Keratinocyte (primary cell): ENCODE data around the gene SP5. TPM values are rescaled to one million over a fixed set of nuclear protein-coding genes. Genes with fewer than 3 reads are reported as not detected.

Experiments
- DNase-seq: peaks from one replicate; pipeline ENCODE4 v3.0.0-alpha.2; 2011; ENCODE audit warnings: low read depth, missing footprints, low spot score
- FAIRE-seq: peaks from 2 replicates; lab custom pipeline; 2011; peaks lifted over from hg19 to GRCh38; lab: Jason Lieb, UNC
- H2AFZ ChIP-seq: 2 replicates; pipeline ENCODE4 v1.6.0; 2012; ENCODE audit warnings: low read length, control low read depth, inconsistent platforms; ENCODE audit not compliant: control insufficient read depth
- H3K27ac ChIP-seq: 2 replicates; pipeline ENCODE4 v1.5.1; 2011; ENCODE audit warnings: low read length; ENCODE audit not compliant: control insufficient read depth, insufficient read depth
- H3K27me3 ChIP-seq: 3 replicates; pipeline ENCODE4 v1.6.0; 2011; ENCODE audit warnings: low read length; ENCODE audit not compliant: control insufficient read depth, insufficient read depth; ENCODE audit errors: extremely low read depth
- H3K36me3 ChIP-seq, 2 experiments: 2 replicates in 1 of 2; 3 replicates in 1 of 2; pipeline ENCODE4 v1.5.1; 2011; ENCODE audit warnings: low read length in 2 of 2, mild to moderate bottlenecking in 1 of 2; ENCODE audit not compliant: control insufficient read depth in 2 of 2, insufficient read depth in 2 of 2; ENCODE audit errors: extremely low read depth in 1 of 2
- H3K4me1 ChIP-seq: 3 replicates; pipeline ENCODE4 v1.5.1; 2011; ENCODE audit warnings: low read length; ENCODE audit not compliant: control insufficient read depth, insufficient read depth; ENCODE audit errors: extremely low read depth
- H3K4me2 ChIP-seq: 3 replicates; pipeline ENCODE4 v1.6.0; 2011; ENCODE audit warnings: low read depth, low read length; ENCODE audit not compliant: control insufficient read depth, insufficient read depth; ENCODE audit errors: extremely low read depth
- H3K4me3 ChIP-seq, 3 experiments: fragments of 200-600 bp in 1 of 3; sonication (generic) in 1 of 3; 2 replicates in 2 of 3; 3 replicates in 1 of 3; pipeline ENCODE4 v1.5.1; 2011 to 2016; ENCODE audit warnings: low read length in 3 of 3, mild to moderate bottlenecking in 3 of 3, control low read depth in 2 of 3, inconsistent platforms in 1 of 3, low read depth in 1 of 3, mixed read lengths in 1 of 3, mixed run types in 1 of 3, moderate library complexity in 1 of 3; ENCODE audit not compliant: control insufficient read depth in 2 of 3, insufficient read depth in 2 of 3; ENCODE audit errors: extremely low read depth in 1 of 3
- H3K79me2 ChIP-seq: 2 replicates; pipeline ENCODE4 v1.6.0; 2012; ENCODE audit warnings: low read length; ENCODE audit not compliant: control insufficient read depth, insufficient read depth
- H3K9ac ChIP-seq: 3 replicates; pipeline ENCODE4 v1.6.0; 2011; ENCODE audit warnings: low read length; ENCODE audit not compliant: control insufficient read depth, insufficient read depth; ENCODE audit errors: extremely low read depth
- H3K9me1 ChIP-seq: 3 replicates; pipeline ENCODE4 v1.6.0; 2011; ENCODE audit warnings: low read length; ENCODE audit not compliant: control insufficient read depth, insufficient read depth; ENCODE audit errors: extremely low read depth
- H3K9me3 ChIP-seq: 2 replicates; pipeline ENCODE4 v1.5.1; 2012; ENCODE audit warnings: low read depth, low read length; ENCODE audit not compliant: control insufficient read depth
- H4K20me1 ChIP-seq: 3 replicates; pipeline ENCODE4 v1.6.0; 2011; ENCODE audit warnings: low read length; ENCODE audit not compliant: control insufficient read depth, insufficient read depth; ENCODE audit errors: extremely low read depth
- EZH2 ChIP-seq: IDR thresholded peaks from one replicate; pipeline ENCODE4 v1.6.1; 2012; ENCODE audit warnings: inconsistent platforms, mild to moderate bottlenecking, low read length, moderate library complexity
- dilution Hi-C: fragments of 300-500 bp; cut with MboI; formaldehyde crosslinking; loops from one replicate; pipeline ENCODE4 v1.7.0; 2020; ENCODE audit warnings: low sequenced_read_pairs; ENCODE audit not compliant: extremely low pct_ligation_motif_present
- polyA plus RNA-seq, 5 experiments: library from polyadenylated mRNA; depleted of rRNA in 3 of 5; stranded (reverse) in 3 of 5; stranded (forward) in 1 of 5; unstranded in 1 of 5; fragments of >200 nt; gene quantifications; 1 replicate in 1 of 5; 2 replicates in 3 of 5; 3 replicates in 1 of 5; pipeline versions ENCODE4 v1.2.1 to v1.2.3, GENCODE V29; 2011 to 2012; ENCODE audit warnings: missing spikeins in 2 of 5, low read depth in 1 of 5, low replicate concordance in 1 of 5
- TF ChIP-seq, protein P1 (sequence below), 3 experiments: IDR thresholded peaks in 1 of 3; conservative IDR thresholded peaks in 1 of 3; optimal IDR thresholded peaks in 1 of 3; 2 replicates in 2 of 3; 3 replicates in 1 of 3; pipeline versions ENCODE3 to v1.5.1; 2011; ENCODE audit warnings: low read length in 3 of 3, mild to moderate bottlenecking in 3 of 3, moderate library complexity in 2 of 3, control low read depth in 1 of 3, inconsistent platforms in 1 of 3; ENCODE audit not compliant: insufficient read depth in 2 of 3; ENCODE audit errors: extremely low read depth in 1 of 3

Gene SP5
- polyA plus RNA-seq, 1 donor (not counting 4 experiments of a cell fraction or from before 2014, with no cell fraction given): not detected

DNA sequence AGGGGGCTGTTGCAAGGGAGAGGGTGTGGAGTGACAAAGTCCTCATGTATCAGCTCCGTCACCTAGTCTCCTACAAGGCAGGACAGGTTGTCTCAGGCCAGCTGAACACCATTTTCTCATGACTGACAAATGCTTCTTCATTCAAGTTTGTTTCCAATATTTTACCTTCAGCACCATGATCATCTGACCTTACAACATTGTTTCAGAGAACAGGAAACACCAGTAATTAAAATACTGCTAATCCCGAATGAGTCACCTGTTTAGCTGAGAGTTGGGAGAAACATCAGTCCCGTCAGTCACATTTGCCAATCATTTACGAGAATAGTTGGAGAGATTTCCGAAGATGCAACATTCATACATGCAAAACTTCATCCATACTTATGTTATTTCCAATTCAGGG lies 25.7 kb upstream of the SP5 start:
- DNase-seq (no peak), FAIRE-seq (no peak)
- Histone ChIP-seq H3K9me3 (no peaks in the 10 kb centered on the region), H3K27ac (no peak overlapping the region), H3K36me3 (no peaks in the 10 kb centered on the region), H3K27me3 (no peaks in the 10 kb centered on the region), H3K4me3 (no peak overlapping the region), H3K4me1 (no peaks in the 10 kb centered on the region), H3K79me2 (no peaks in the 10 kb centered on the region), H3K9me1 (no peaks in the 10 kb centered on the region), H3K4me2 (no peak overlapping the region), H4K20me1 (no peaks in the 10 kb centered on the region), H3K9ac (no peak overlapping the region), H2AFZ (no peak overlapping the region)
- no peak for TF ChIP-seq EZH2
- TF ChIP-seq, protein P1, sequence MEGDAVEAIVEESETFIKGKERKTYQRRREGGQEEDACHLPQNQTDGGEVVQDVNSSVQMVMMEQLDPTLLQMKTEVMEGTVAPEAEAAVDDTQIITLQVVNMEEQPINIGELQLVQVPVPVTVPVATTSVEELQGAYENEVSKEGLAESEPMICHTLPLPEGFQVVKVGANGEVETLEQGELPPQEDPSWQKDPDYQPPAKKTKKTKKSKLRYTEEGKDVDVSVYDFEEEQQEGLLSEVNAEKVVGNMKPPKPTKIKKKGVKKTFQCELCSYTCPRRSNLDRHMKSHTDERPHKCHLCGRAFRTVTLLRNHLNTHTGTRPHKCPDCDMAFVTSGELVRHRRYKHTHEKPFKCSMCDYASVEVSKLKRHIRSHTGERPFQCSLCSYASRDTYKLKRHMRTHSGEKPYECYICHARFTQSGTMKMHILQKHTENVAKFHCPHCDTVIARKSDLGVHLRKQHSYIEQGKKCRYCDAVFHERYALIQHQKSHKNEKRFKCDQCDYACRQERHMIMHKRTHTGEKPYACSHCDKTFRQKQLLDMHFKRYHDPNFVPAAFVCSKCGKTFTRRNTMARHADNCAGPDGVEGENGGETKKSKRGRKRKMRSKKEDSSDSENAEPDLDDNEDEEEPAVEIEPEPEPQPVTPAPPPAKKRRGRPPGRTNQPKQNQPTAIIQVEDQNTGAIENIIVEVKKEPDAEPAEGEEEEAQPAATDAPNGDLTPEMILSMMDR (optimal IDR thresholded peaks at IDR 0.05 in 1 of 3, IDR thresholded peaks at IDR 0.05 in 1 of 3, conservative IDR thresholded peaks at IDR 0.05 in 1 of 3; ENCODE audit: extremely low read depth in 1 of 3, insufficient read depth in 2 of 3, low read length in 3 of 3): no peak
- dilution Hi-C loops: no loop called here

DNA sequence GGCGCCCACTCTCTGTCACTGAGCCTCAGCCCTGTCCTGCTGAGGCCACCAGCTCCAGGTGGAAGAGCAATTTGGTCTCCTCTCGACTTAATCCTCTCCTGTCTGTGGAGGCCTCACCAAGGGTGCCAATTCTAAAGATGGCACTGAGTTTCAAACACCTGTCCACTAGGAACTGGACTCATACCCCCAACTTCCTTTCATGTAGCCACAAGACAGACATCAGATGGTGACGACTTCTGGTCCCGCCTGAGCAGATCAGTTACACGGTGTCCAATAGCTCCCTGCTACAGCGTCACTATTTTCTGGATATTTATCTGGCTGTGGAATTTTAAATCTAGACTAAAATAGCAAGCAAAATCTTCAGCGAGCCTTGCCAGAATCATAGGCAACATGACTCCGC lies 24.5 kb upstream of the SP5 start:
- DNase-seq (no peak), FAIRE-seq (no peak)
- Histone ChIP-seq H3K9me1 (no peaks in the 10 kb centered on the region), H3K9ac (no peak overlapping the region), H2AFZ (no peak overlapping the region), H3K9me3 (no peaks in the 10 kb centered on the region), H3K79me2 (no peaks in the 10 kb centered on the region), H3K27ac (no peak overlapping the region), H4K20me1 (no peaks in the 10 kb centered on the region), H3K4me2 (no peak overlapping the region), H3K36me3 (no peaks in the 10 kb centered on the region), H3K4me1 (no peaks in the 10 kb centered on the region), H3K4me3 (no peak overlapping the region), H3K27me3 (no peaks in the 10 kb centered on the region)
- TF ChIP-seq EZH2: no peak
- TF ChIP-seq, protein P1 (optimal IDR thresholded peaks at IDR 0.05 in 1 of 3, IDR thresholded peaks at IDR 0.05 in 1 of 3, conservative IDR thresholded peaks at IDR 0.05 in 1 of 3; ENCODE audit: extremely low read depth in 1 of 3, insufficient read depth in 2 of 3, low read length in 3 of 3): no peak
- dilution Hi-C loops: no loop called here
